Stimulated activated naive CD4-positive, alpha-beta T cell (primary cell): ENCODE results near the gene CNNM2.
"Not testable (repeated sequence)": the region's sequence is repeated elsewhere in the genome, so short reads cannot be mapped to it uniquely, and the experiment has no call there.

ENCODE experiments used
- DNase-seq, 6 experiments: peaks; one replicate each; lab custom pipeline; 2025; lab: John Stamatoyannopoulos, UW

CNNM2 gene

GRCh38 chr10:103109821-103110220 is 191.7 kb downstream of the CNNM2 start:
- DNase-seq = no peak

- no peak for DNase-seq
Measured at GRCh38 chr10:103110407-103110806, 192.3 kb downstream of the CNNM2 start.

- no peak for DNase-seq
Measured at GRCh38 chr10:103111031-103111917, 193.2 kb downstream of the CNNM2 start.

GRCh38 chr10:103111918-103112877 is 194.1 kb downstream of the CNNM2 start:
- no peak for DNase-seq

- no peak for DNase-seq
Measured at GRCh38 chr10:103114876-103115275, 196.8 kb downstream of the CNNM2 start.

GRCh38 chr10:103117247-103117646 is 199.2 kb downstream of the CNNM2 start:
- DNase-seq = no peak

GRCh38 chr10:103120546-103120945 is 202.5 kb downstream of the CNNM2 start:
- no peak for DNase-seq

GRCh38 chr10:103120977-103121735 is 203.1 kb downstream of the CNNM2 start:
- DNase-seq = no peak

GRCh38 chr10:103123282-103124024 is 205.4 kb downstream of the CNNM2 start:
- no peak for DNase-seq

GRCh38 chr10:103124420-103125096 is 206.5 kb downstream of the CNNM2 start:
- no peak for DNase-seq

GRCh38 chr10:103125323-103126267 is 207.5 kb downstream of the CNNM2 start:
- no peak for DNase-seq

- no peak for DNase-seq
Measured at GRCh38 chr10:103127241-103127640, 209.1 kb downstream of the CNNM2 start.

- DNase-seq = not testable (repeated sequence)
Measured at GRCh38 chr10:103130180-103130579, 212.1 kb downstream of the CNNM2 start.

- DNase-seq = no peak
Measured at GRCh38 chr10:103130910-103131309, 212.8 kb downstream of the CNNM2 start.

- DNase-seq = not testable (repeated sequence)
Measured at GRCh38 chr10:103135168-103135567, 217.1 kb downstream of the CNNM2 start.

- DNase-seq = no peak
Measured at GRCh38 chr10:103139803-103140202, 221.7 kb downstream of the CNNM2 start.
